T-helper 1 cell treated with Interleukin-12 subunit alpha and Interleukin-12 subunit beta and Interleukin-4 antibody, amounts not matched to agents 30 ng/mL and 1 ng/mL, for 36 hours (primary cell): ENCODE data around the gene COX19. TPM values are rescaled to one million over a fixed set of nuclear protein-coding genes. Genes with fewer than 3 reads are reported as not detected.
"Not testable (repeated sequence)": the region's sequence is repeated elsewhere in the genome, so short reads cannot be mapped to it uniquely, and the experiment has no call there.

Source experiments
- intact Hi-C: fragments of 100-400 bp; cut with micrococcal nuclease; formaldehyde crosslinking; loops from one replicate; pipeline ENCODE4 v1.15.1; 2024
- total RNA-seq: library from RNA; stranded (reverse); gene quantifications from 2 replicates; pipeline ENCODE4 v1.2.3, GENCODE V29; 2022

The COX19 gene
- total RNA-seq, 1 donor from 2014 or later = 18.9 TPM

- intact Hi-C loops = no loop called here
Measured at GRCh38 chr7:1011297-1012003, 36.1 kb upstream of the COX19 start.

GRCh38 chr7:1010226-1010625 is 34.9 kb upstream of the COX19 start:
- intact Hi-C loops = no loop called here

DNA sequence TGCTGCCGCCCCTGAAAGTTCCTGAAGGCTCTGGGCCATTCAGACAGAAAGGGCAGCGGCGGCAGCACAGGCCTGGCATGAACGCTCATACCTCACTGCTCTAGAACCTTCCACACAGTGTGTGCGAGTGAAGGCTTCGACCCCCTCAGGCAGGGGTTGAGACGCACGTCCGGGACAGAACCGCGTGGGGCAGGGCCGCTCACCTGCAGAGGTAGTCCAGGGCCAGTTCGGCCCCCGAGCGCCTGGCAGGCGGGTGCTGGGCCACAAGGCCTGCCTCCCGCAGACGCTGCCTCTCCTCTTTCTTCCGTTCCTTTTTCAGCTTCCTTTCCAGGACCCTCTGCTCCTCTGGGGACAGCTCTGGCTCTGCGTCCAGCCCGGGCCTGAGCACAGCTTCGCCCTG is 34.4 kb upstream of the COX19 start:
- intact Hi-C loops = no loop called here

DNA sequence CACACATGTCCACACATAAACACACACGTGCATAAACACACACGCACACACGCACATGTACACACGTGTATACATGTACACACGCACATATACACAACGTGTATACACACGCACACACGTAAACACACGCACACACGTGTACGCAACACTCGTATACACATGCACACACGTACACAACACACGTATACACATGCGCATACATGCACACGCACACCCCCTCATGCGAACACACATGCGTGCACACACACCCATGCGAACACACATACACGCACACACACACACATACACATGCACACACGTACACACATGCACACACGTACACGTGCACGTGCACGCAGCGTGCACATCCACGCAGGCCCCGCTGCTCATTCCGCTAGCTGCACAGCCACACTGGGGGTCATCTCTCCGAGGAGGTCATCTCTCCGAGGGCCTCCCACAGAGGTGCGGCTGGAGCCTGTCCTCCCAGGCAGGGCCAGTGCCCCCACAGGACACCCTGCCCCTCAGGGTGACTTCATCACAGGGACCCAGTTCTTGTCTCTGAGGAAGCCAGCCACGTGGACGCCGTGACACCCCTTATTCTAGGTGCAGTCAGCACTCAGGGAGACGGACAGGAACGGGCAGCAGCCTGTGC is 33.5 kb upstream of the COX19 start:
- intact Hi-C loops = no loop called here

DNA sequence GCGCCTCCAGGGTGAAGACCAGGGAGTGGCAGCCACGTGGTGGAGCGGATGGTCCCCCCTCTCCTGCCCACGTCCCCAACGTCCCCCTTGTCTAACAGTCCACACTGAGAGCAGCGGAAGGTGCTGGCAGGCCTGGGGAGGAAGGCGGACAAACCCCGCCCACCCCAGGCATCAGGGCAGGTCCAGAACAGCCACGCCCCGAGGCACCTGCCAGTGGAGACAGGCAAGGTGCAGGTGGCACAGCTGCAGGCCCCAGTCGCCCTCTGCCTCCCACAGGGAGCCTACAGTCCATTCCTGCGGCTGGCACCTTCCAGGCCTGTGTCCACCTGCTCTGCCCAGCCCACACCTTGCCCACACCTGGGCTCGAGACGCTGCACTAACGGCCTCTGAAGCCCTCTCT is 32.6 kb upstream of the COX19 start:
- intact Hi-C loops = no loop called here

GRCh38 chr7:1005303-1005702 is 30.0 kb upstream of the COX19 start:
- intact Hi-C loops = no loop called here

DNA sequence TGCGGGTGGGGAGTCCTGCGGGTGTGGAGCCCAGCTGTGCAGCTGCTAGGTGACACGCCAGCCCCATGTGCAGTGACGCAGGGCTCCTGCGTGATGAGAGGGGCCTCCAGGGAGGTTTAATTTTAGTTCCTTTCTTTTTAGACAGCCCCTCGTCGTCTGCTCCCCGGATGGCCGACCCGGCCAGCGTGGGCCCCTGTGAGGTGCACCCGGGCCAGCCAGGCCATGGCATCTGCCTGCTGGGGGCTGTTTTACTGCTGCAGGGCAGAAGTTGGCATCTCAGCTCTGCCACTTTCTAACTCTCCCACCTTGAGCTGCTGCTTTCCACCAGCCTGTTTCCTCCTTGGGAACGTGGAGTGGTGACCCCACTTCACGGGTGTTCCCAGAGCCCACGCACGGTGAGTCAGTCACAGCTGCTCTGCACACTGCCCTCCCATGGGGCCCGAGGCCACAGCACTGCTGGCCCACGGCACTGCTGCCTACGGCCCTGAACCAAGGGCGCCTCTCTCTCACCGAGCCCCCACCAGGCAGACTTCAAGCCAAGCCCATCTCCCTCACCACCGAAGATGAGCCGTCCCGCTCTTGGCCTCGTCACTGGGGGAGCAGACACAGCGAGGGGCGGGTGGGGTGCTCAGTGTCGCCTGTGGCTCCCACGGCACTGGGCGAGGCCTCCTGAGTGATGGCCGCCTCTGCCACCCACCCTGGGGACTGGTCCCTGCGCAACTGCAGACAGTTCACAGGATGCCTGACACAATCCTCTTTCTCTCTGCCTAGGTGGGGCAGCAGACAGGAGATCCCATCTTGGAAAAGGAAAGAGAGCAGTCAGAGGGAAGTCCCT is 28.9 kb upstream of the COX19 start:
- intact Hi-C loops = no loop called here

- intact Hi-C loops = not testable (repeated sequence)
Measured at GRCh38 chr7:1002445-1002844, 27.1 kb upstream of the COX19 start.

GRCh38 chr7:1002026-1002425 is 26.7 kb upstream of the COX19 start:
- intact Hi-C loops = not testable (repeated sequence)

GRCh38 chr7:1001069-1001770 is 25.9 kb upstream of the COX19 start:
- intact Hi-C loops = not testable (repeated sequence)

DNA sequence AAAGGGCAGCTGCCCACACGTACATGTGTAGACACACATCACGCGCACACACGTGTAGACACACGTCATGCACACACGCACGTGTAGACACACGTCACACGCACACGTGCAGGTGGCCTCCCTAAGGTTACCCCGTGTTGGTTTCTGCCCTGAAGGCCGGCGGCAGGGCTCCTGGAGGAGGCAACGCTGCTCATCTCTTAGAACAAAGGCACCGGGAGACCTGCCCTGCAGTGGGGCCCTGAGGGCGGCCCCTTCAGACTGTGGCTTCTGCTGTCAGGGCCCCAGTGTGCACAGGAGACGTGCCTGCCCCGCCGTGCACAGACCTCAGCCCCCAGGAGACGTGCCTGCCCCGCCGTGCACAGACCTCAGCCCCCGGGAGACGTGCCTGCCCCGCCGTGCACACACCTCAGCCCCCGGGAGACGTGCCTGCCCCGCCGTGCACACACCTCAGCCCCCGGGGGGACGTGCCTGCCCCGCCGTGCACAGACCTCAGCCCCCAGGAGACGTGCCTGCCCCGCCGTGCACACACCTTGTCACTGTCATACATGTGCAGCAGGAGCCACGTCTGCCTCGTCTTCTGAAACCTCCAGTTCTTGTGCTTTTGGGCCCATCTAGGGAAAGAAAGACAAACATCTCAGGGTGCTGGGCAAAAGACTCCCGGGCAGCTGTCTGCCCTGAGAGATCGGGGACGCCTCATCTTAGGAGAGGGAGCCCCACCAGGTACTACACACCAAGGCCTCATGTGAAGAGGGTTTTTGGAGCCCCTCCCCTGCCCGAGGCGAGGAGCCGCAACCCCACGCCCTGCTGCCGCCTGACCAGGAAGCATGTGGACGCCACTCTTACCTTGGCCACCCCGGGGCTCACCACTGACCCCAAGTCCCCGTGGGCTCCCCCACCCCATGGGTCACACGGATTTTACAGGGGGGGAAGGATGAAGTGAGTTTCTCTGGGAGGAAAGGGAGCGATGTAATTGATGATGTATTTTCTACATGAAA is 24.9 kb upstream of the COX19 start:
- intact Hi-C loops = no loop called here

DNA sequence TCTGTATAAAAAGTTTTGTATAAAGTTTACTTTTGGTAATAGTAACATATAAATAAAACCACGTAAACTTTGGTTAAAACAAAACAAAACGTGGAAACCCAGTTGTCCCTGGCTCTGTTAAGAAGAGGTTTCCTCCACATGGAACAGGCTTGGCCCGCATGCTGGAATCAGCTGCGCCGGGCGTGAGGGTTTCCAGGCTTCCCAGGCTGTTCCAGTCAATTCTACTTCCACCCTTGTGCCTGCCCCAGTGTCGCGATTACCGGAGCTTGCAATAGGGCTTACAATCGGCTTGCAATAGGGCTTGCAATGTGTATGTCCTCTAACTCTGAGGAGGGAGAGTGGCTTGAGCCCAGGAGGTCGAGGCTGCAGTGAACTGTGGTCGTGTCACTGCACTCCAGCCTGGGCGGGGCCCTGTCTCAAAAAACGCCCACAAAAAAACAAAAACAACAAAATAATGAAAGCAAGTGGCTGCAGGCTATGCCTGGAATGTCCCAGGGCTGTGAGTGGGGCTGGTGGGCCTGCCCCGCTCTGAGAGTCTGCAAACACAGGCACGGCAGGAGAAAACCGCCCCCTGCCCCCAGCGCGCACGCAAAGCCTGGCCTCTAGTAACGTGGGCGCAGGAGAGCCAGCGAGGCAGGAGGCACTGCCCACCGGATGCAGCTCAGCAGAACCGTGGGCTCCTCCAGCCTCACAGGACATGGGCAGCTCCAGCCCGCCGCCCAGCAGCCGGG is 24.0 kb upstream of the COX19 start:
- intact Hi-C loops = no loop called here

DNA sequence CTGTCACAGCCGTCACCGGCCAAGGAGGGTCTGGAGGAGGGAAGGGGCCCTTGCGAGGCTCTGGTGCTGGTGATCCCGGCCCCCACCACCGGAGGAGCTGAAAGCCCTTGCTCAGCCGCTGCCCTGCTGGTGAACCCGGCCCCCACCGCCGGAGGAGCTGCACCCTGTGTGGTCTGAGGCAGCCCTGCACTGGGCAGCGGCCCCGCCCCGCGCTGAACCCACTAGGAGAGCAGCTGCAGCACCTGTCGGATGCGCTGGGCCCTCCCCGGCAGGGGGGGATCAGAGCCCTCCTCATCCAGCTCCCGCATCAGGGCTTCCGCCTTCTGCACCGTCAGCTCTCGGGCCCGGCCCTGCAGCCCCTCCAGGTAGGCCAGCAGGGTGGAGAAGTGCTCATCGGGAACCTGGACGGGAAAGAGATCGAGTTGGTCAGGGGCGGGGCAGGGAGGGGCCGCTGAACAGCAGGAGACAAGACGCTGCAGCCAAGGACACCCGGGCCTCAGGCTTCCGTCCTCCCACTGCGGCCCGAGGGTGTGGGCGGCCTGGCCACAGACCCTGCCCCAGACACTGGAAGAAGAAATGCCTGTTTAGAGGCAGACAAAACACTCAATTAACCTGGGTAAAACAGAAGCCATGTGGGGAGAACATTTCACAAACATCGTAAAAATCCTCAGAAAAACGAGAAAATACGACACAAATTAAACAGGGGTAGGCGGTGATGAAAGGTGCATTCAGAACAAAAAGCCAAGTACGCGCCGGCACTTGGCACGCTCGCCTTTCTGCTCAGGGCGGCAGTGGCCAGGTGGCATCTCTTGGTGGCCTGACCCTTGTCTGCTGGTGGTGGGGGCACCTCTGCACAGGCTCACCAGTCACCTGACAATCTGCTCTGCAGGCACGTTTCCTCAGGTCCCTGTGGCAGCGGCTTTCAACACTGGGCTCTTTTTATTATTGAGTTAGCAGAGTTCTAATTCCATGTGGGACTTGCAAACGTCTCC is 22.4 kb upstream of the COX19 start:
- intact Hi-C loops = no loop called here

GRCh38 chr7:996079-996872 is 20.9 kb upstream of the COX19 start:
- intact Hi-C loops = no loop called here

- intact Hi-C loops = no loop called here
Measured at GRCh38 chr7:995571-995970, 20.2 kb upstream of the COX19 start.

DNA sequence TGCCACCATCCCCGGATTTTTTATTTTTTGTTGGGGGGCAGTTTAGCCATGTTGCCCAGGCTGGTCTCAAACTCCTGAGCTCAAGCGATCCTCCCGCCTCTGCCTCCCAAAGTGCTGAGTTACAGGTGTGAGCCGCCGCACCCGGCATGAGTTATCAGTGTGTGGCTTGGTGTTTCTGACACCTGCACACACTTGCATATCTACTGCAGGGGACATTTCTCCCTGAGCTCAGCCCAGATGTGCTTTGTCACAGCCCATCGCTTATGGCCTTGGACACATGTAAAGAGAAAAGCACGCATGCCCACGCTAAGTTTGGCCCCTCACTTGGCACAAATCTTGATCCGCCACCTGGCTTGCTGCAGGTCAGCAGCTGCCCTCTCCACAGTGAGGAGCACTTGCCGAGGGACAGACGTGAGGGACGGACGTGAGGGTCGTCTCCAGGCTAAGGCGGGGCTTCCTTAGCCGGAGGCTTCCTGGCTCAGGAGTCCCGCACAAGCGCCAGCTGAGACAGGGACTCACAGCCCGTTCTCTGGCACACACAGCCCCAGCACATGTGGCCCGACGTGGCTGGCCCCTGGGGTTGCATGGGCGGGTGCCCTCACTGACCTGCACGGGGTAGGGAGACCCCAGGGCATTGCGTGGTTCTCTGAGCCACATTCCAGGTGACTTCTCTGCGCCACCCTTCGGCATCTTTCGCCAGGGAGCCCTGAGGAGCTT is 19.4 kb upstream of the COX19 start:
- intact Hi-C loops = loop anchor here (5.0 kb wide), 1 partner anchor 53 kb away; no protein-coding TSS in a partner anchor
